Neuronal stem cell (in vitro differentiated cells): ENCODE data around the gene SCPEP1.

ENCODE experiments used
- DNase-seq: peaks from one replicate; pipeline ENCODE4 v3.0.0-alpha.2; 2013; ENCODE audit warnings: low spot score
- H2AFZ ChIP-seq: one replicate; pipeline ENCODE4 v1.6.1; 2013; ENCODE audit warnings: mild to moderate bottlenecking, low read length, inconsistent platforms
- H2AK5ac ChIP-seq: 2 replicates; pipeline ENCODE4 v1.6.1; 2013; ENCODE audit warnings: low read depth, mild to moderate bottlenecking, inconsistent platforms, low read length, moderate library complexity, mixed read lengths
- H2BK120ac ChIP-seq: 2 replicates; pipeline ENCODE4 v1.6.1; 2013; ENCODE audit warnings: low read depth, mild to moderate bottlenecking, inconsistent platforms, low read length, moderate library complexity, mixed read lengths
- H2BK12ac ChIP-seq: one replicate; pipeline ENCODE4 v1.6.1; 2013; ENCODE audit warnings: low read length, inconsistent platforms
- H2BK15ac ChIP-seq: 2 replicates; pipeline ENCODE4 v1.6.1; 2013; ENCODE audit warnings: mild to moderate bottlenecking, low read length, inconsistent platforms, mixed read lengths
- H2BK5ac ChIP-seq: one replicate; pipeline ENCODE4 v1.6.1; 2013; ENCODE audit warnings: inconsistent platforms, mild to moderate bottlenecking, low read length, moderate library complexity
- H3K14ac ChIP-seq: one replicate; pipeline ENCODE4 v1.6.1; 2013; ENCODE audit warnings: low read length, inconsistent platforms
- H3K18ac ChIP-seq: 2 replicates; pipeline ENCODE4 v1.6.1; 2013; ENCODE audit warnings: low read length, inconsistent platforms
- H3K23ac ChIP-seq: 2 replicates; pipeline ENCODE4 v1.6.1; 2013; ENCODE audit warnings: low read depth, mild to moderate bottlenecking, mixed read lengths, low read length, inconsistent platforms; ENCODE audit not compliant: poor library complexity
- H3K27ac ChIP-seq: replicated peaks from 3 replicates; pipeline ENCODE4 v1.5.1; 2013; ENCODE audit warnings: low read length, inconsistent platforms
- H3K27me3 ChIP-seq, 3 experiments: 2 replicates each; pipeline ENCODE4 v1.6.1; 2013; ENCODE audit warnings: low read length in 3 of 3, mild to moderate bottlenecking in 2 of 3, inconsistent platforms in 1 of 3, low read depth in 1 of 3, mixed read lengths in 1 of 3, moderate library complexity in 1 of 3; ENCODE audit not compliant: control insufficient read depth in 3 of 3, insufficient read depth in 3 of 3
- H3K36me3 ChIP-seq, 2 donors: replicated peaks in 1 of 2; 2 replicates each; pipeline ENCODE4 v1.6.1; 2013; ENCODE audit warnings: low read length in 2 of 2; ENCODE audit not compliant: control insufficient read depth in 2 of 2, insufficient read depth in 2 of 2
- H3K4ac ChIP-seq: 2 replicates; pipeline ENCODE4 v1.6.1; 2013; ENCODE audit warnings: inconsistent platforms, mild to moderate bottlenecking, low read length, moderate library complexity
- H3K4me1 ChIP-seq, 2 donors: 1 replicate in 1 of 2; 2 replicates in 1 of 2; pipeline ENCODE4 v1.6.1; 2013; ENCODE audit warnings: low read length in 2 of 2, low read depth in 1 of 2; ENCODE audit not compliant: control insufficient read depth in 2 of 2, insufficient read depth in 1 of 2
- H3K4me2 ChIP-seq: one replicate; pipeline ENCODE4 v1.6.1; 2013; ENCODE audit warnings: mild to moderate bottlenecking, low read length, inconsistent platforms; ENCODE audit not compliant: insufficient read depth, poor library complexity, severe bottlenecking
- H3K4me3 ChIP-seq, 2 donors: 2 replicates each; pipeline ENCODE4 v1.5.1; 2013; ENCODE audit warnings: low read length in 2 of 2, mild to moderate bottlenecking in 2 of 2, inconsistent platforms in 1 of 2, moderate library complexity in 1 of 2
- H3K79me1 ChIP-seq: one replicate; pipeline ENCODE4 v1.6.1; 2013; ENCODE audit warnings: low read depth, mild to moderate bottlenecking, inconsistent platforms, low read length, moderate library complexity
- H3K9ac ChIP-seq: one replicate; pipeline ENCODE4 v1.6.1; 2013; ENCODE audit warnings: mild to moderate bottlenecking, low read depth, low read length, inconsistent platforms; ENCODE audit not compliant: poor library complexity
- H3K9me3 ChIP-seq, 2 donors: replicated peaks in 1 of 2; 2 replicates each; pipeline versions ENCODE3 to v1.6.1; 2013; ENCODE audit warnings: low read length in 2 of 2, mild to moderate bottlenecking in 2 of 2, inconsistent platforms in 1 of 2, low read depth in 1 of 2, mixed read lengths in 1 of 2, moderate library complexity in 1 of 2; ENCODE audit not compliant: control insufficient read depth in 2 of 2, insufficient read depth in 1 of 2
- H4K8ac ChIP-seq: one replicate; pipeline ENCODE4 v1.6.1; 2013; ENCODE audit warnings: low read depth, mild to moderate bottlenecking, inconsistent platforms, low read length, moderate library complexity
- H4K91ac ChIP-seq: one replicate; pipeline ENCODE4 v1.6.1; 2013; ENCODE audit warnings: low read length, low read depth, mild to moderate bottlenecking, inconsistent platforms; ENCODE audit not compliant: poor library complexity
- WGBS, 2 donors: extraction: QIAGEN DNeasy Blood & Tissue Kit; methylation state at CpG; one replicate each; pipeline ENCODE4 v1.1.7; 2013; ENCODE audit warnings: missing lambda C conversion rate in 2 of 2, mixed read lengths in 1 of 2; ENCODE audit not compliant: insufficient read length in 2 of 2, insufficient replicate concordance in 1 of 2; ENCODE audit errors: extremely low coverage in 2 of 2; 5-methylcytosine and 5-hydroxymethylcytosine counted together

The SCPEP1 gene

GRCh38 chr17:56983366-56983765 lies 5.4 kb downstream of the SCPEP1 start:
- H2BK15ac ChIP-seq: no peak overlapping the region
- no peak overlapping the region for H2BK120ac ChIP-seq
- H3K9me3 ChIP-seq: peaks cover 0 to 2% of the 10 kb centered on the region in 2 donors
- no peak overlapping the region for H3K4me2 ChIP-seq
- peaks cover 6 to 25% of the 10 kb centered on the region in 2 donors for H3K36me3 ChIP-seq
- no peak overlapping the region for H3K18ac ChIP-seq
- no peak for DNase-seq
- no peak overlapping the region for H3K4me3 ChIP-seq
- H3K9ac ChIP-seq: no peak overlapping the region
- H2AFZ ChIP-seq: no peak overlapping the region
- H3K4ac ChIP-seq: no peak overlapping the region
- no peak overlapping the region for H3K23ac ChIP-seq
- H3K27ac ChIP-seq: no peak overlapping the region
- H2AK5ac ChIP-seq: no peak overlapping the region
- H4K8ac ChIP-seq: no peak overlapping the region
- no CpG with 5 or more reads among the region's 3 CpGs for WGBS, 2 donors
- H3K14ac ChIP-seq: no peak overlapping the region
- H2BK5ac ChIP-seq: no peak overlapping the region
- no peaks in the 10 kb centered on the region for H3K27me3 ChIP-seq
- peaks cover 11 to 15% of the 10 kb centered on the region in 2 donors for H3K4me1 ChIP-seq
- no peak overlapping the region for H4K91ac ChIP-seq
- no peaks in the 10 kb centered on the region for H3K79me1 ChIP-seq
- no peak overlapping the region for H2BK12ac ChIP-seq

GRCh38 chr17:56985371-56986162 lies 7.6 kb downstream of the SCPEP1 start:
- no peak overlapping the region for H2BK12ac ChIP-seq
- H2BK15ac ChIP-seq: no peak overlapping the region
- no peak overlapping the region for H3K4me2 ChIP-seq
- no peak overlapping the region for H3K27ac ChIP-seq
- no peak overlapping the region for H3K18ac ChIP-seq
- H3K4me3 ChIP-seq: no peak overlapping the region
- H3K4ac ChIP-seq: no peak overlapping the region
- H3K9ac ChIP-seq: no peak overlapping the region
- no peak overlapping the region for H2AK5ac ChIP-seq
- H4K91ac ChIP-seq: no peak overlapping the region
- H2AFZ ChIP-seq: no peak overlapping the region
- H3K14ac ChIP-seq: no peak overlapping the region
- WGBS, 2 donors: no CpG with 5 or more reads among the region's 14 CpGs
- no peak overlapping the region for H4K8ac ChIP-seq
- no peak overlapping the region for H2BK120ac ChIP-seq
- H3K36me3 ChIP-seq: peaks cover 6 to 32% of the 10 kb centered on the region in 2 donors
- peaks cover 2 to 7% of the 10 kb centered on the region in 2 donors for H3K4me1 ChIP-seq
- no peaks in the 10 kb centered on the region for H3K79me1 ChIP-seq
- H3K27me3 ChIP-seq: no peaks in the 10 kb centered on the region
- no peak overlapping the region for H2BK5ac ChIP-seq
- H3K23ac ChIP-seq: no peak overlapping the region
- H3K9me3 ChIP-seq: peaks cover 0 to 2% of the 10 kb centered on the region in 2 donors
- no peak for DNase-seq

- H2BK15ac ChIP-seq: no peak overlapping the region
- no peak for DNase-seq
- H3K4me2 ChIP-seq: no peak overlapping the region
- H4K8ac ChIP-seq: no peak overlapping the region
- no peak overlapping the region for H2AK5ac ChIP-seq
- H3K4me3 ChIP-seq: no peak overlapping the region
- no peak overlapping the region for H2BK120ac ChIP-seq
- H4K91ac ChIP-seq: no peak overlapping the region
- no peak overlapping the region for H2BK5ac ChIP-seq
- H3K79me1 ChIP-seq: no peaks in the 10 kb centered on the region
- no CpG with 5 or more reads among the region's 11 CpGs for WGBS, 2 donors
- H3K23ac ChIP-seq: no peak overlapping the region
- no peak overlapping the region for H3K9ac ChIP-seq
- H3K18ac ChIP-seq: no peak overlapping the region
- no peak overlapping the region for H2AFZ ChIP-seq
- no peaks in the 10 kb centered on the region for H3K27me3 ChIP-seq
- no peak overlapping the region for H3K14ac ChIP-seq
- no peak overlapping the region for H2BK12ac ChIP-seq
- H3K9me3 ChIP-seq: no peaks in the 10 kb centered on the region
- no peak overlapping the region for H3K4ac ChIP-seq
- H3K36me3 ChIP-seq: peaks cover 6 to 46% of the 10 kb centered on the region in 2 donors
- no peak overlapping the region for H3K27ac ChIP-seq
- peaks cover 2 to 4% of the 10 kb centered on the region in 2 donors for H3K4me1 ChIP-seq
These were observed 9.4 kb downstream of the SCPEP1 start for GRCh38 chr17:56987283-56987834.

- Histone ChIP-seq H3K4me2 (no peak overlapping the region), H2AFZ (no peak overlapping the region), H3K23ac (no peak overlapping the region), H3K14ac (no peak overlapping the region), H2BK15ac (no peak overlapping the region), H4K91ac (no peak overlapping the region), H3K36me3 (peaks cover 6 to 51% of the 10 kb centered on the region in 2 donors), H2BK120ac (no peak overlapping the region), H3K18ac (no peak overlapping the region), H3K4ac (no peak overlapping the region), H2BK12ac (no peak overlapping the region), H3K9me3 (no peaks in the 10 kb centered on the region), H4K8ac (no peak overlapping the region), H3K27me3 (no peaks in the 10 kb centered on the region), H2BK5ac (no peak overlapping the region), H3K9ac (no peak overlapping the region), H3K4me3 (no peak overlapping the region), H3K79me1 (no peaks in the 10 kb centered on the region), H2AK5ac (no peak overlapping the region), H3K4me1 (no peaks in the 10 kb centered on the region), H3K27ac (no peak overlapping the region)
- no CpG with 5 or more reads among the region's 4 CpGs for WGBS, 2 donors
- no peak for DNase-seq
These were observed 11.1 kb downstream of the SCPEP1 start for GRCh38 chr17:56988901-56989572.
